MCF 10A (cell line): Measurements from ENCODE around the gene GLRA2. TPM values are rescaled to one million over a fixed set of nuclear protein-coding genes. Genes with fewer than 3 reads are reported as not detected.

Experiments used
- BruUV-seq: library from RNA; stranded (reverse); fragments of 400-500 nt; replicated peaks from 2 replicates; lab custom pipeline; 2021; lab: Mats Ljungman, UMichigan
- CTCF ChIA-PET: fragments of 300-600 bp; sonication (Branson Sonifier 250); formaldehyde crosslinking; extraction: SDS; loops from one replicate; lab custom pipeline; 2021; ENCODE audit warnings: antibody characterized with exemption, inconsistent platforms; lab: Yijun Ruan, JAX
- POLR2A ChIA-PET: fragments of 300-600, 350-650 bp; sonication (Branson Sonifier 250); formaldehyde crosslinking; extraction: SDS; loops from one replicate; lab custom pipeline; 2020; ENCODE audit warnings: antibody characterized with exemption, inconsistent platforms; lab: Yijun Ruan, JAX
- DNase-seq: peaks from one replicate; pipeline ENCODE4 v3.0.0-alpha.2; 2018; ENCODE audit not compliant: unreplicated experiment
- H3K27ac Mint-ChIP-seq: one replicate; pipeline ENCODE4 v1.8.0; 2022; ENCODE audit warnings: mild to moderate bottlenecking, low read depth, mixed read lengths; ENCODE audit not compliant: unreplicated experiment
- H3K27me3 Mint-ChIP-seq: one replicate; pipeline ENCODE4 v1.8.0; 2022; ENCODE audit warnings: mixed read lengths; ENCODE audit not compliant: insufficient read depth, unreplicated experiment
- H3K36me3 Mint-ChIP-seq: one replicate; pipeline ENCODE4 v1.8.0; 2022; ENCODE audit warnings: mild to moderate bottlenecking, moderate library complexity, mixed read lengths; ENCODE audit not compliant: insufficient read depth, unreplicated experiment
- H3K4me1 Mint-ChIP-seq: one replicate; pipeline ENCODE4 v1.8.0; 2022; ENCODE audit warnings: mixed read lengths; ENCODE audit not compliant: insufficient read depth, unreplicated experiment
- H3K4me3 Mint-ChIP-seq: one replicate; pipeline ENCODE4 v1.8.0; 2022; ENCODE audit warnings: mild to moderate bottlenecking, moderate library complexity, mixed read lengths; ENCODE audit not compliant: unreplicated experiment
- H3K9me3 Mint-ChIP-seq: one replicate; pipeline ENCODE4 v1.8.0; 2022; ENCODE audit warnings: mixed read lengths; ENCODE audit not compliant: unreplicated experiment
- CTCF ChIP-seq: fragments of 200-600 bp; IDR thresholded peaks from one replicate; pipeline ENCODE4 v1.8.0; 2022; ENCODE audit warnings: antibody characterized with exemption, mild to moderate bottlenecking; ENCODE audit not compliant: unreplicated experiment
- intact Hi-C: fragments of 100-400 bp; cut with micrococcal nuclease; formaldehyde crosslinking; loops from 2 replicates; pipeline ENCODE4 v1.14.1; 2022
- total RNA-seq: library from RNA; stranded (reverse); gene quantifications from 2 replicates; pipeline ENCODE4 v1.2.3, GENCODE V29; 2022

GLRA2 gene
- total RNA-seq, 1 experiment from 2014 or later = not detected

- H3K27ac Mint-ChIP-seq = no peak overlapping the region
- intact Hi-C loops = no loop called here
- POLR2A ChIA-PET = no interaction called here
Observed at GRCh38 chrX:14497184-14497666, 32.1 kb upstream of the GLRA2 start.

GRCh38 chrX:14501327-14501726 lies 28.0 kb upstream of the GLRA2 start:
- POLR2A ChIA-PET = no interaction called here
- intact Hi-C loops = no loop called here
- Mint-ChIP-seq H3K27me3 (peaks cover 56% of the 10 kb centered on the region), H3K4me1 (peaks cover 6% of the 10 kb centered on the region), H3K9me3 (no peaks in the 10 kb centered on the region), H3K4me3 (no peak overlapping the region), H3K27ac (no peak overlapping the region), H3K36me3 (no peaks in the 10 kb centered on the region)
- CTCF ChIA-PET = no interaction called here
- TF ChIP-seq CTCF = no peak
- DNase-seq = no peak
- no TSS peak for BruUV-seq

More at GRCh38 chrX:14497184-14497666, 32.1 kb upstream of the GLRA2 start:
- BruUV-seq = no TSS peak
- H3K9me3 Mint-ChIP-seq = no peaks in the 10 kb centered on the region
- CTCF ChIA-PET = interaction anchor here (0.6 kb wide), 2 partner anchors 12 to 1126 kb away, joined by 3 read pairs; no protein-coding TSS in a partner anchor
- H3K36me3 Mint-ChIP-seq = no peaks in the 10 kb centered on the region
- TF ChIP-seq CTCF = no peak
- H3K27me3 Mint-ChIP-seq = peaks cover 16% of the 10 kb centered on the region
- peak overlapping the region; percentile 43 for H3K4me3 Mint-ChIP-seq
- peaks cover 6% of the 10 kb centered on the region for H3K4me1 Mint-ChIP-seq
- DNase-seq = peak; percentile 10

- ChIA-PET POLR2A (no interaction called here), CTCF (interaction anchor here (0.7 kb wide), 1 partner anchor 1737 kb away, joined by 3 read pairs; no protein-coding TSS in a partner anchor)
- H3K27ac Mint-ChIP-seq = no peak overlapping the region
- BruUV-seq = no TSS peak
- peaks cover 61% of the 10 kb centered on the region for H3K27me3 Mint-ChIP-seq
- no peak for TF ChIP-seq CTCF
- no peaks in the 10 kb centered on the region for H3K9me3 Mint-ChIP-seq
- no peaks in the 10 kb centered on the region for H3K4me1 Mint-ChIP-seq
- H3K36me3 Mint-ChIP-seq = no peaks in the 10 kb centered on the region
- no peak for DNase-seq
- intact Hi-C loops = no loop called here
- no peak overlapping the region for H3K4me3 Mint-ChIP-seq
Observed at GRCh38 chrX:14504960-14505538, 24.3 kb upstream of the GLRA2 start.

GRCh38 chrX:14505648-14506047 lies 23.7 kb upstream of the GLRA2 start:
- Mint-ChIP-seq H3K27me3 (peaks cover 60% of the 10 kb centered on the region), H3K4me1 (no peaks in the 10 kb centered on the region), H3K27ac (no peak overlapping the region), H3K36me3 (no peaks in the 10 kb centered on the region), H3K9me3 (no peaks in the 10 kb centered on the region), H3K4me3 (no peak overlapping the region)
- intact Hi-C loops = no loop called here
- CTCF ChIA-PET = interaction anchor here (0.7 kb wide), 1 partner anchor 1738 kb away, joined by 3 read pairs; no protein-coding TSS in a partner anchor
- POLR2A ChIA-PET = no interaction called here
- TF ChIP-seq CTCF = no peak
- DNase-seq = no peak
- no TSS peak for BruUV-seq
